Left lung (tissue), 10 donors: ENCODE measurements around the gene PANK3. TPM values are rescaled to one million over a fixed set of nuclear protein-coding genes. Genes with fewer than 3 reads are reported as not detected.

Experiments used
- ATAC-seq: fragments of 200-7000 bp; cut with Tn5 transposase; one replicate; pipeline ENCODE4 v1.9.1; 2020; ENCODE audit warnings: moderate library complexity
- DNase-seq, 4 donors: peaks; one replicate each; pipeline ENCODE4 v3.0.0-alpha.2; 2013 to 2020
- H3K27ac ChIP-seq, 2 donors: fragments of 200-600 bp; sonication (generic) in 1 of 2; one replicate each; pipeline versions ENCODE4 v1.5.0 to v1.8.0; 2020 to 2021
- H3K27me3 ChIP-seq, 2 donors: fragments of 200-600 bp; sonication (generic) in 1 of 2; one replicate each; pipeline versions ENCODE4 v1.5.0 to v1.8.0; 2020 to 2021
- H3K36me3 ChIP-seq, 2 donors: fragments of 200-600 bp; sonication (generic) in 1 of 2; one replicate each; pipeline versions ENCODE4 v1.5.0 to v1.8.0; 2020 to 2021
- H3K4me1 ChIP-seq, 2 donors: fragments of 200-600 bp; one replicate each; pipeline ENCODE4 v1.8.0; 2021
- H3K4me3 ChIP-seq, 2 donors: fragments of 200-600 bp; sonication (generic) in 1 of 2; one replicate each; pipeline versions ENCODE4 v1.5.0 to v1.8.0; 2020 to 2021; ENCODE audit warnings: mild to moderate bottlenecking in 1 of 2
- H3K9me3 ChIP-seq, 2 donors: fragments of 200-600 bp; sonication (generic) in 1 of 2; one replicate each; pipeline versions ENCODE4 v1.5.0 to v1.8.0; 2020 to 2021
- CTCF ChIP-seq, 2 donors: fragments of 200-600 bp; sonication (generic) in 1 of 2; IDR thresholded peaks; one replicate each; pipeline versions ENCODE4 v1.5.0 to v1.8.0; 2021; ENCODE audit warnings: antibody characterized with exemption in 2 of 2
- intact Hi-C, 2 donors: fragments of 100-400 bp; cut with DNase I; formaldehyde crosslinking; loops; one replicate each; pipeline versions ENCODE4 v1.11.2 to v1.14.2; 2022
- polyA plus RNA-seq, 6 donors: library from polyadenylated mRNA; unstranded; fragments of 120-200 nt; gene quantifications; one replicate each; pipeline ENCODE4 v1.2.1, GENCODE V29; 2013; ENCODE audit not compliant: insufficient read length in 6 of 6
- total RNA-seq, 2 donors: library from RNA; stranded (reverse); fragmentation: NEBNext Ultra II Directional; extraction: Animal tissue kit (Norgen Biotek cat#: 25700); gene quantifications; one replicate each; pipeline ENCODE4 v1.2.1, GENCODE V29; 2021
- donor health status: DM: no; HTN: yes; CAD: no.
- donor health status: DM: no; HTN: no; CAD: no.

Gene PANK3
- total and polyA plus RNA-seq, 8 donors: 48.1 to 73.0 (median 52.7) TPM

DNA sequence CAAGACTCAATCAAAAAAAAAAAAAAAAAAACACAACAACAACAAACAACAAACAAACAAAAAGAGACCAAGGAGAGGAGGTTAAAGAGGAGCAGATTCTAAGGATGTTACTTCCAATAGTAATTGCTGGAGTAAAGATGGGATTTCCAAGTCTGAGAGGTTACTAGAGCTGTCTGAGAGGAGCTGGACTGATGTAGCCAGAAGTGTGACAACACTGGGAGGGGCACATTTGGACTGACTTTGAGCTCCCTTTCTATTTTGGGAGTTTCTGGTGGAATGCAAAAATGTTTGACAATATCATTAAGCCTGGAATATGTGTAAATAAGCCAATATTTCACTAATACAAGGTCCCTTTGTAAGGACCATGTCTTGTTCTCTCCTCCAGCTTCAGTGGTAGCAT is 25.3 kb upstream of the PANK3 start:
- no peak for TF ChIP-seq CTCF (IDR thresholded peaks at IDR 0.05)
- Histone ChIP-seq H3K27me3 (no peaks in the 10 kb centered on the region), H3K4me3 (no peak overlapping the region), H3K27ac (no peak overlapping the region), H3K36me3 (no peaks in the 10 kb centered on the region), H3K9me3 (no peaks in the 10 kb centered on the region), H3K4me1 (no peaks in the 10 kb centered on the region)
- ATAC-seq: no peak
- DNase-seq: no peak
- intact Hi-C loops: no loop called here

DNA sequence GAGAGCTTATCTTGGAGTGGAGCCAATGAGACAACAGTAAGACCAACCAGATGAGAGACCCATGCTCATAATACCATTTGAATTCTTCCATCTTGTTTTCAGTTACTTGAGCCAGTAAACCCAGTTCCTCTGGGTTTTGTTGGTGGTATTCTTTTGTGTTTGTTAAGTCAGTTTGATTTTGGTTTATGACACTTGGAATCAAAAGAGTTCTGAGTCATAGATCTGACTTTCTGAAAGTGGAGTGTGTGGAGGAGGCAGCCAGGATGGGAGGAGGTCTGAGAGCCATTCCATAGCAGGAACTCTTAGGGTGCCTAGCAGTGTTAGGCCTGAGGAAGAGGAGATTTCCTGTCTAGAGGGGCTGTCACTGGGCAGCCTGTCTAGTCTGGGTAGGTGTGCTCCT is 24.6 kb upstream of the PANK3 start:
- DNase-seq: no peak
- ATAC-seq: peak; percentile 58

DNA sequence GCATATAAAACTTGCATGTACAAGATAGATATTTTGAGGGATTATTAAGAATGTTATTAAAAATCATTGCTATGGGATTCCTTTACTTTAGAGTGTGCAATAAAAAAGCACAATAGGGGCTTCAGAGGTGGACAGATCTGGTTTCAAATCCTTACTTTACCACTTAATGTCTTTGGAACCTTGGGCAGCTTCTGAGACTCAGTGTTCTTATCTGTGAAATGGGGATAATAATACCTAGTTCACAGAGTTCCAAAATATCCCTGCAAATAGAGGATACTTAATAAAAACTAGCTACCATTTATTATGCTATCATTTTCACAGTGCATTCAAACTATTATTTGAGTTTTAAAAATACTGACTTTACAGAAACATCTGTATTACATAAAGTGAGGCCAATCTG is 23.3 kb upstream of the PANK3 start:
- no peak overlapping the region for H3K4me3 ChIP-seq
- H3K27me3 ChIP-seq: no peaks in the 10 kb centered on the region
- intact Hi-C loops: no loop called here
- TF ChIP-seq CTCF (IDR thresholded peaks at IDR 0.05): no peak
- H3K36me3 ChIP-seq: no peaks in the 10 kb centered on the region
- no peaks in the 10 kb centered on the region for H3K4me1 ChIP-seq
- H3K27ac ChIP-seq: no peak overlapping the region
- no peaks in the 10 kb centered on the region for H3K9me3 ChIP-seq
- DNase-seq: no peak
- ATAC-seq: no peak

More for the DNA sequence above, 24.6 kb upstream of the PANK3 start:
- intact Hi-C loops: no loop called here
- H3K9me3 ChIP-seq: no peaks in the 10 kb centered on the region
- no peak overlapping the region for H3K27ac ChIP-seq
- TF ChIP-seq CTCF (IDR thresholded peaks at IDR 0.05): no peak
- no peaks in the 10 kb centered on the region for H3K4me1 ChIP-seq
- H3K4me3 ChIP-seq: no peak overlapping the region
- no peaks in the 10 kb centered on the region for H3K36me3 ChIP-seq
- H3K27me3 ChIP-seq: no peaks in the 10 kb centered on the region

- ATAC-seq (no peak), DNase-seq (no peak)
- H3K27ac ChIP-seq: no peak overlapping the region
- intact Hi-C loops: no loop called here
- H3K9me3 ChIP-seq: no peaks in the 10 kb centered on the region
- no peaks in the 10 kb centered on the region for H3K27me3 ChIP-seq
- no peaks in the 10 kb centered on the region for H3K36me3 ChIP-seq
- no peak for TF ChIP-seq CTCF (IDR thresholded peaks at IDR 0.05)
- H3K4me1 ChIP-seq: no peaks in the 10 kb centered on the region
- H3K4me3 ChIP-seq: no peak overlapping the region
These were observed 22.8 kb upstream of the PANK3 start for GRCh38 chr5:168601972-168602371.

DNA sequence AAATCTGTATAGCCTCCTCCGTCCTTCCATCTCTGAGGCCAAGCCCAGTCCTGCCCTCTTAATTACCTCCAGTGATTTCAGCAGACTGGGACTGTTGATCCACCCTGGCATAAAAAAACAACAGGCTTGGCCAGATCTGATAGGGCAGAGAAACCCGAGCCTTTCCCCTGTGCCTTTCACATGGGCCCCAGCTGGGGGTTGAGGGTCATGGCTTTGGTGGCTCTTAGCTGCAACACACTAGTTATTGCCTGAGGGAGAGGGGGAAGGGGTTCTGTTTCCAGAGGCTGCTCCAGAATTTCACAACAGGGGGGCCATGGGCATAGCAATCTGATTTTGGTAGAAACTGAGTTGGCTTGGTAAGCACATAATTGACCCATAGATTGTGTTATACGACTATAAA is 21.2 kb upstream of the PANK3 start:
- Histone ChIP-seq H3K27me3 (no peaks in the 10 kb centered on the region), H3K4me1 (no peaks in the 10 kb centered on the region), H3K9me3 (no peaks in the 10 kb centered on the region), H3K4me3 (no peak overlapping the region), H3K36me3 (no peaks in the 10 kb centered on the region), H3K27ac (no peak overlapping the region)
- intact Hi-C loops: no loop called here
- TF ChIP-seq CTCF (IDR thresholded peaks at IDR 0.05): no peak
- ATAC-seq (no peak), DNase-seq (no peak)
